ENCODE measurements around the gene OSCP1.

OSCP1 gene

GRCh38 chr1:36387141-36387949 lies 62.9 kb downstream of the OSCP1 start:
- DNase-seq (ENCODE audit: low read depth, low spot score) = no peak
- H3K4me3 ChIP-seq (ENCODE audit: insufficient read length, low read depth) = peak overlapping the region; percentile 69

GRCh38 chr1:36386265-36387140 lies 63.7 kb downstream of the OSCP1 start:
- peaks cover 12% of the 10 kb centered on the region for H3K4me1 ChIP-seq (ENCODE audit: insufficient read depth, insufficient read length)

More at GRCh38 chr1:36387141-36387949, 62.9 kb downstream of the OSCP1 start:
- H3K36me3 ChIP-seq (ENCODE audit: insufficient read depth, insufficient read length, low read length) = peaks cover 36% of the 10 kb centered on the region
- no peaks in the 10 kb centered on the region for H3K27me3 ChIP-seq (ENCODE audit: insufficient read depth, insufficient read length)
- no peak for TF ChIP-seq SUZ12 (IDR thresholded peaks at IDR 0.05; ENCODE audit: extremely low read depth, insufficient read depth, insufficient read length)
- no peak for TF ChIP-seq YY1 (IDR thresholded peaks at IDR 0.05; ENCODE audit: insufficient read depth, insufficient read length)
- TF ChIP-seq ZNF274 (IDR thresholded peaks at IDR 0.05; ENCODE audit: low read depth, low read length) = no peak
- H3K9ac ChIP-seq (ENCODE audit: insufficient read length, low read depth) = peak overlapping the region; percentile 77
- H3K9me3 ChIP-seq (ENCODE audit: insufficient read depth, low read length) = no peaks in the 10 kb centered on the region
- H3K4me1 ChIP-seq (ENCODE audit: insufficient read depth, insufficient read length) = peaks cover 12% of the 10 kb centered on the region

DNA sequence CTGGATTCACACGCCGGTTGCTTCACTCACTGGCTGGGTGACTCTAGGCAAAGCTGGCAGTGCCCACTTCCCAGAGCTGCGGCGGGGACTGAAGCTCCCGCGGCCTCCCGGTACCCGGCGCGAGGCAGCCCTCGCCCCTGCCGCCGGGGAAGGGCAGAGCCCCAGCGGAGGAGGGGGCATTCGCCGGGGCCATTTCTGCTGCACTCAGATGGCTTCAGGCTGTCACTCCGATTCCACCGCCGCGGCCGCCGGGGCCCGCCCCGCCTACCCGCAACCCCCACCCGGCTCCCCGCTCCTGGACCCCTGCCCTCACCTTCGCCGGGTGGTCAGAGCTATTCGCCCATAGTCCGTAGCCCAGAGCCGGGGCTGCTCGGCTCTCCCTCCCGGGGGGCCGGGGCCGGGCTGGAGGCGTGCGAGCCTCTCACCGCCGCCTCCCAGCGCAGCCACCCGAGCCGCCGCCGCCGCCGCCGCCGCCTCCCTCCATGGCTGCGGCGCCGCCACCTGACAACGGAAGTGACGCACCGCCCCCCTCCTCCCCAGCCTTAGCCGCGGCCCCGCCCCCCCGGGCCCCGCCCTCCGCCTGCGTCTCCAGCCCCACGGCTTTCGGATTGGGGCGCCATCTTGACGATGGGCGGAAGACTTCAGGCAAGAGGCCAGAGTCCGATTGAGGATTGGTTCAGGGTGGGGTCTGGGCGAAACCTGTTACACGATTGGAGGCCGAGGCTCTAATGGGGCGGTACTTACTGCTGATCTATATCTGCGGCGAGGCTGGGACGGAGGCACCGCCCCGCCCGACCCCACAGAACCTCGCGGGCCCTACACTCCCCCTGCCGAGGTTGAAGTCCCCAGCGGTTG lies 64.6 kb downstream of the OSCP1 start, which contains the start of gene STK40:
STK40 (minus strand) TSS at position 515 of the 855 bp plus-strand sequence. CDS start 24,592 bp downstream, outside the sequence.
- TF ChIP-seq ZNF274 (IDR thresholded peaks at IDR 0.05; ENCODE audit: low read depth, low read length) = no peak
- peak; percentile 96 for TF ChIP-seq YY1 (IDR thresholded peaks at IDR 0.05; ENCODE audit: insufficient read depth, insufficient read length)
- peak; percentile 100 for DNase-seq (ENCODE audit: low read depth, low spot score)
- Histone ChIP-seq H3K36me3 (ENCODE audit: insufficient read depth, insufficient read length, low read length) (peaks cover 34% of the 10 kb centered on the region), H3K4me3 (ENCODE audit: insufficient read length, low read depth) (peak within 1 kb of the TSS; percentile 87), H3K9ac (ENCODE audit: insufficient read length, low read depth) (peak within 1 kb of the TSS; percentile 89), H3K9me3 (ENCODE audit: insufficient read depth, low read length) (no peaks in the 10 kb centered on the region), H3K27me3 (ENCODE audit: insufficient read depth, insufficient read length) (no peaks in the 10 kb centered on the region), H3K4me1 (ENCODE audit: insufficient read depth, insufficient read length) (peaks cover 19% of the 10 kb centered on the region)

More at GRCh38 chr1:36386265-36387140, 63.7 kb downstream of the OSCP1 start:
- DNase-seq (ENCODE audit: low read depth, low spot score) = peak; percentile 98
- H3K36me3 ChIP-seq (ENCODE audit: insufficient read depth, insufficient read length, low read length) = peaks cover 35% of the 10 kb centered on the region
- no peaks in the 10 kb centered on the region for H3K27me3 ChIP-seq (ENCODE audit: insufficient read depth, insufficient read length)
- H3K9me3 ChIP-seq (ENCODE audit: insufficient read depth, low read length) = no peaks in the 10 kb centered on the region
- TF ChIP-seq YY1 (IDR thresholded peaks at IDR 0.05; ENCODE audit: insufficient read depth, insufficient read length) (no peak), SUZ12 (IDR thresholded peaks at IDR 0.05; ENCODE audit: extremely low read depth, insufficient read depth, insufficient read length) (no peak), ZNF274 (IDR thresholded peaks at IDR 0.05; ENCODE audit: low read depth, low read length) (no peak)
- H3K9ac ChIP-seq (ENCODE audit: insufficient read length, low read depth) = peak overlapping the region; percentile 77
- H3K4me3 ChIP-seq (ENCODE audit: insufficient read length, low read depth) = peak overlapping the region; percentile 69

GRCh38 chr1:36384542-36385409 lies 65.5 kb downstream of the OSCP1 start:
- Histone ChIP-seq H3K9me3 (ENCODE audit: insufficient read depth, low read length) (no peaks in the 10 kb centered on the region), H3K9ac (ENCODE audit: insufficient read length, low read depth) (peak overlapping the region; percentile 89), H3K4me3 (ENCODE audit: insufficient read length, low read depth) (peak overlapping the region; percentile 87), H3K4me1 (ENCODE audit: insufficient read depth, insufficient read length) (peaks cover 19% of the 10 kb centered on the region), H3K27me3 (ENCODE audit: insufficient read depth, insufficient read length) (no peaks in the 10 kb centered on the region), H3K36me3 (ENCODE audit: insufficient read depth, insufficient read length, low read length) (peaks cover 25% of the 10 kb centered on the region)
- TF ChIP-seq YY1 (IDR thresholded peaks at IDR 0.05; ENCODE audit: insufficient read depth, insufficient read length) (no peak), SUZ12 (IDR thresholded peaks at IDR 0.05; ENCODE audit: extremely low read depth, insufficient read depth, insufficient read length) (no peak)
- DNase-seq (ENCODE audit: low read depth, low spot score) = no peak

DNA sequence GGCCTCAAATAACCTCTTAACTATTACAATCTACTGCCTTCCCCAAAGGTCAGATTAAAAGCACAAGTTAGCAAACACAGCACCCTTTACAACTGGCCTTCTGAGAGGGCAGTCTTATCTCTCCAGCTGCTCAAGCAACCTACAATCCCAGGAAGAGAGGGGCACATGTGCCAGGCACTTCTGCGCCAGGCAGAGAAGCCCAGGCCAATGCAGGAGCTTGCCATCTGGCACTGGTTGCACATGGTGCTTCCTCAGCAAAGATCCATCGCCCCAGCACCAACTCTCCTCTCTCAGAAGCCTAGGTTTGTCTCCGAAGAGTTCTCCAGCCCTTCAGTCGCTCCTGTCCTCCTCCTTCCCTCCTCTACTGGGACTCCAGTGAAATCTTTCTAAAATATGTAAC lies 67.0 kb downstream of the OSCP1 start:
- Histone ChIP-seq H3K27me3 (ENCODE audit: insufficient read depth, insufficient read length) (no peaks in the 10 kb centered on the region), H3K36me3 (ENCODE audit: insufficient read depth, insufficient read length, low read length) (peaks cover 19% of the 10 kb centered on the region), H3K4me3 (ENCODE audit: insufficient read length, low read depth) (no peak overlapping the region), H3K9me3 (ENCODE audit: insufficient read depth, low read length) (no peaks in the 10 kb centered on the region), H3K9ac (ENCODE audit: insufficient read length, low read depth) (no peak overlapping the region), H3K4me1 (ENCODE audit: insufficient read depth, insufficient read length) (peaks cover 19% of the 10 kb centered on the region)
- TF ChIP-seq ZNF274 (IDR thresholded peaks at IDR 0.05; ENCODE audit: low read depth, low read length) = no peak
- TF ChIP-seq YY1 (IDR thresholded peaks at IDR 0.05; ENCODE audit: insufficient read depth, insufficient read length) = no peak
- TF ChIP-seq SUZ12 (IDR thresholded peaks at IDR 0.05; ENCODE audit: extremely low read depth, insufficient read depth, insufficient read length) = no peak
- DNase-seq (ENCODE audit: low read depth, low spot score) = no peak

DNA sequence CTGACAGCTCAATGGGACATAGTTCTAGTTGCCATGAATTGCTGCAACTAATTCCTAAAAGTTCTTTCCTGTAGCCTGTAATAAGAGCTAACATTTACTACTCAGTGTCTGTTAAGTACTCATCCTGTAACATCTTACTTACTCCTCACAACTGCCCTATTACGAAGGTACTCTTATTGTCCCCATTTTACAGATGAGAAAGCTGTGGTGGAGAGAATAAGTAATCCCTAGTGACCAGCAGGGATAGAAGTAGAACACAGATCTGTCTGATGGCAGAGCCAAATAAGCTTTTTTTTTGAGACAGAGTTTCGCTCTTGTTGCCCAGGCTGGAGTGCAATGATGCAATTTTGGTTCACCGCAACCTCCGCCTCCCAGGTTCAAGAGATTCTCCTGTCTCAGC lies 67.6 kb downstream of the OSCP1 start:
- DNase-seq (ENCODE audit: low read depth, low spot score) = no peak
- H3K36me3 ChIP-seq (ENCODE audit: insufficient read depth, insufficient read length, low read length) = peaks cover 24% of the 10 kb centered on the region
- no peak overlapping the region for H3K4me3 ChIP-seq (ENCODE audit: insufficient read length, low read depth)
- H3K4me1 ChIP-seq (ENCODE audit: insufficient read depth, insufficient read length) = peaks cover 16% of the 10 kb centered on the region
- H3K9me3 ChIP-seq (ENCODE audit: insufficient read depth, low read length) = no peaks in the 10 kb centered on the region
- H3K27me3 ChIP-seq (ENCODE audit: insufficient read depth, insufficient read length) = no peaks in the 10 kb centered on the region
- TF ChIP-seq ZNF274 (IDR thresholded peaks at IDR 0.05; ENCODE audit: low read depth, low read length) = no peak
- TF ChIP-seq YY1 (IDR thresholded peaks at IDR 0.05; ENCODE audit: insufficient read depth, insufficient read length) = no peak
- TF ChIP-seq SUZ12 (IDR thresholded peaks at IDR 0.05; ENCODE audit: extremely low read depth, insufficient read depth, insufficient read length) = no peak
- H3K9ac ChIP-seq (ENCODE audit: insufficient read length, low read depth) = no peak overlapping the region

Measured in NT2/D1 (cell line).